ENCODE measurements around the gene MAGEA9B.

DNA sequence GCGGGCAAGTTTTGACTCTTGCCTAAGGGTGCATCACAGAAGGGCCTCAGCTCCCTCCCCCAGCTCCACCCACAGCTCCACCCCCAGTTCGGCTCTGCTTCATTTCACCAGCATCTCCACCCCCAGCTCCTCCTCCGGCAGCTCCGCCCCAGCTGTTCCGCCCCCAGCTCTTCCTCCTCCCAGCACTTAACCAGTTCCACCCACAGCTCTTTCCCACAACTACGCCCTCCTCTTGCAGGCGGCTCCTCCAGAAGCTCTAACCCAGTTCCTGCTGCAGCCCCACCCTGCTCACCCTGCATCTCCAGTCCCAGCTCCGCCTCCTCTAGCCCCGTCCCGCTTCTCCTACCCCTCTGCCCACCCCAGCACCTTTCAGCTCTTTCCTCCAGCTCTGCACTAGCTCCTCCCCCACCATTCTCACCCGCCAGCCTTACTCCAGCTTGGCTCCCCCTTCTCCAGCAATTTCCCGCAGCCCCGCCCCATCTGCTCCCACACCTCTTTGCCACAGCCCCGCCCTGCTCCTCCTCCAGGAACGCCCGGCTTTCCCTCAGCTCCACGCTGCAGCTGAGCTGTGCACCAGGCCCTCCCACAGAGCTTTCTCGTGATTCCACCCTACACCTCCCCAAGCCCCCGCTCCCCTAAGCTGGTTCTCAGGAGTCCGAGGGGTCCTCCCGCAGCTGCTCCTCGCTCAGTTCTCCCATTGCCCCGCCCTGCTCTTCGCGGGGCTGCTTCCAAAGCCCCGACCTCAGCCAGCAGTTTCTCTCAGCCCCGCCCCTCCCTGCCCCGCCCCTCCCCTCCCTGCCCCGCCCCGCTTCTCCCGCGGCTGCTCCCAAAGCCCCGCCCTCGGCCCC, 47.8 kb downstream of the MAGEA9B start:
- TF ChIP-seq POLR2AphosphoS5 (IDR thresholded peaks at IDR 0.05) (no peak), CTCF (IDR thresholded peaks at IDR 0.05) (no peak)
